ENCODE measurements around the gene SLC4A5.

DNA sequence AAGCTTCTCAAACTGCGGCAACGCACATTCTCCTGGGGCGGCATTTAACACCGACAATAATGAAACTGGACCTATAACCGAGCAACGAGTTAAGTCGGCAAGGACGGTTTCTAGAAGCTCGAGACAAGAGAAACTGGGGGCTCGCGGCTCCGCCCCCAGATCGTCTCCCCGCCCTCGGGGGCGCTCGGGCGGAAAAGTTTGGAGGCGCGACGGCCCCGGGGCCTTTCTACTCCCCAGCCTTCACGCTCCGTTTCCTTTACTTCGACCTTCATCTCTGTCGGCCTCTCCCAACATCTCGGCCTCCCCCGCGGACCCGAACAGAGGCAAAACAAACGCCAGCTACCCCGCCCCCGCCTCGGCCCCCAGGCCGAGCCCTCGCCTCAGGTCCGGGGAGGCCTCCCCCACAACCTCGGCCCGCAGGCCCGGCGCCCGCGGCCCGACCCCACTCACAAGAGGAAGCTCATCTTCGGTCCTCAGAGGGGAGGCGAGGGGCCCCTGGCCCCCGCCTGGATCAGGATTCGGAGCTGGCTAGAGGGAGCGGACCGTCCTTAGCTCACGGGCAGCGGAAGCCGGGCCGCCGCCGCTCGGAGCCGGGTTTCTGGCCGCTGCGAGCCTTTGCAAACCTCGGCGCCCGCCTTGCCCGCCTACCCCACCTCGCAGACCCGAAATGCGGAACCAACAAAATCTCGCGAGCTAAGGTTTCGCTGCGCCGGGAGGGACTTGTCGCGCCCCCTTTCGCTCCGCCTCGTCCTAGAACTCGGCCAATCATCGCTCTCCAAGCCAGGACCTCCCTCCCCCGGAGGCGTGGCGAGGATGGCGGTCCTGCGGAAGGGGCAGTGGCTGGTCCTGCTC is 164.8 kb downstream of the SLC4A5 start, which contains the start of gene MOB1A:
- TF ChIP-seq, protein P1, sequence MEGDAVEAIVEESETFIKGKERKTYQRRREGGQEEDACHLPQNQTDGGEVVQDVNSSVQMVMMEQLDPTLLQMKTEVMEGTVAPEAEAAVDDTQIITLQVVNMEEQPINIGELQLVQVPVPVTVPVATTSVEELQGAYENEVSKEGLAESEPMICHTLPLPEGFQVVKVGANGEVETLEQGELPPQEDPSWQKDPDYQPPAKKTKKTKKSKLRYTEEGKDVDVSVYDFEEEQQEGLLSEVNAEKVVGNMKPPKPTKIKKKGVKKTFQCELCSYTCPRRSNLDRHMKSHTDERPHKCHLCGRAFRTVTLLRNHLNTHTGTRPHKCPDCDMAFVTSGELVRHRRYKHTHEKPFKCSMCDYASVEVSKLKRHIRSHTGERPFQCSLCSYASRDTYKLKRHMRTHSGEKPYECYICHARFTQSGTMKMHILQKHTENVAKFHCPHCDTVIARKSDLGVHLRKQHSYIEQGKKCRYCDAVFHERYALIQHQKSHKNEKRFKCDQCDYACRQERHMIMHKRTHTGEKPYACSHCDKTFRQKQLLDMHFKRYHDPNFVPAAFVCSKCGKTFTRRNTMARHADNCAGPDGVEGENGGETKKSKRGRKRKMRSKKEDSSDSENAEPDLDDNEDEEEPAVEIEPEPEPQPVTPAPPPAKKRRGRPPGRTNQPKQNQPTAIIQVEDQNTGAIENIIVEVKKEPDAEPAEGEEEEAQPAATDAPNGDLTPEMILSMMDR (conservative IDR thresholded peaks at IDR 0.05; ENCODE audit: low read depth, low read length): no peak
- no peak for TF ChIP-seq EZH2 (IDR thresholded peaks at IDR 0.05; ENCODE audit: borderline replicate concordance, low read depth, low read length, poor library complexity, severe bottlenecking)

Measured in A673 (cell line).